Left cardiac atrium (tissue), 4 donors: ENCODE data around the gene SCGB1C1. TPM values are rescaled to one million over a fixed set of nuclear protein-coding genes. Genes with fewer than 3 reads are reported as not detected.

Experiments used
- ATAC-seq, 2 donors: fragments of 200-7000 bp; cut with Tn5 transposase; one replicate each; pipeline ENCODE4 v1.9.1; 2020; ENCODE audit warnings: mild to moderate bottlenecking in 2 of 2, moderate library complexity in 2 of 2
- DNase-seq: peaks from one replicate; pipeline ENCODE4 v3.0.0-alpha.2; 2020
- intact Hi-C, 2 donors: fragments of 100-400 bp; cut with DNase I; formaldehyde crosslinking; loops; one replicate each; pipeline versions ENCODE4 v1.14.1 to v1.15.1; 2022 to 2023
- total RNA-seq, 2 donors: library from RNA; stranded (reverse); fragmentation: NEBNext Ultra II Directional; extraction: Animal tissue kit (Norgen Biotek cat#: 25700); gene quantifications; one replicate each; pipeline ENCODE4 v1.2.1, GENCODE V29; 2021
- donor health status: DM: no; HTN: yes; CAD: no.
- donor health status: DM: no; HTN: yes; CAD: no; lungs with severe emphysema.
- donor health status: DM: yes; HTN: yes; CAD: no.
- donor health status: Dilated cardiomyopathy.

The SCGB1C1 gene
- total RNA-seq, 2 donors from 2014 or later = not detected

- ATAC-seq (no peak), DNase-seq (no peak)
- intact Hi-C loops = no loop called here
These were observed 11.2 kb downstream of the SCGB1C1 start for GRCh38 chr11:203945-204586.

- no peak for DNase-seq
- intact Hi-C loops = loop anchor here in 1 of 2 donors (5.0 kb wide), 1 partner anchor 103 kb away; the partner anchor contains the start of gene IFITM2
- no peak for ATAC-seq
These were observed 11.8 kb downstream of the SCGB1C1 start for GRCh38 chr11:204587-205109.

GRCh38 chr11:205221-206001, 12.5 kb downstream of the SCGB1C1 start:
- ATAC-seq (no peak), DNase-seq (no peak)
- intact Hi-C loops = loop anchor here in 1 of 2 donors (5.0 kb wide), 1 partner anchor 102 kb away; the partner anchor contains the start of gene IFITM2

GRCh38 chr11:206002-206384, 13.1 kb downstream of the SCGB1C1 start:
- intact Hi-C loops = loop anchor here in 1 of 2 donors (5.0 kb wide), 1 partner anchor 101 kb away; the partner anchor contains the start of gene IFITM2
- ATAC-seq (no peak), DNase-seq (no peak)

DNA sequence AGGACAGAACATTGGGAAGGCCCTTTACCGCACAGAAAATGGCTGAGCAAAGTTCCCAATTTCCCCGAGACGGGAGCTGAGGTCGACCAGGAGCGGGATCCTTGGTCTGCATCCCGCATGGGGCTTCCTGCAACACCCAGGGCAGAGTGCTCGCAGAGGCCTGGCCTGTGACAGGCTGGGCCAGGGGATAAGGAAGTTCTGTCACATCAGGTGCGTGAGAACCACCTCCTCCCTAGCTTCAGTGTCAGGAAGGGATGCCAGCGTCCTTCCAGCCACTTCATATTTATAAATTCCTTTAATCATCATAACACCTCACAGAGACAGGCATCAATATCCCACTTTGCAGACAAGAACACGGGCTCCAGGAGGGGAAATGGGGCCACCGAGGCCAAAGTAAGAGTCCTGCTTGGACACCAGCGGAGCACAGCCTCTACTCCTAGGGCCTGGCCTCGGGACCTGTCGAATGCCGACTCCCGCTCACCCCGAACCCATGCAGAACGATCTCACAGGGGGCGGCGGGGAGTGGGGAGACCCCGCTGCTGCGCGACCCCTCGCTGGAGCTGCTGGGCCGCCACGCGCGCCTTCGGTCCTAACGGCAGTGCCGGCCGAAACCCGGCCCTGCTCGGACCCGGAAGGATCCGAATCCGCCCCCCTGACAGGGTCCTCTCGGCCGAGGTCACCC, 13.8 kb downstream of the SCGB1C1 start:
- ATAC-seq (peak in 1 of 2 donors; percentile 29), DNase-seq (peak; percentile 43)
- intact Hi-C loops = loop anchor here in 1 of 2 donors (5.0 kb wide), 1 partner anchor 101 kb away; the partner anchor contains the start of gene IFITM2

GRCh38 chr11:207208-207862, 14.5 kb downstream of the SCGB1C1 start, which contains the start of the genes BET1L and RIC8A:
Gene BET1L, minus strand, starts transcription at chr11:207399. Its CDS starts 78 bp downstream, at chr11:207321.
Gene RIC8A, plus strand, starts transcription at chr11:207708. Its CDS starts 1,147 bp downstream, at chr11:208855.
- intact Hi-C loops = loop anchor here in 1 of 2 donors (5.0 kb wide), 1 partner anchor 100 kb away; the partner anchor contains the start of gene IFITM2
- peak; percentile 97 for DNase-seq

GRCh38 chr11:207863-208180, 14.9 kb downstream of the SCGB1C1 start:
- intact Hi-C loops = loop anchor here in 1 of 2 donors (2.0 to 5.0 kb wide), 2 partner anchors 29 to 99 kb away; partner anchors contain the start of genes IFITM2, PSMD13 and SIRT3
- ATAC-seq (peak; percentile 6 to 8), DNase-seq (no peak)

More at GRCh38 chr11:207208-207862, 14.5 kb downstream of the SCGB1C1 start, which contains the start of the genes BET1L and RIC8A:
- ATAC-seq = peak; percentile 91 to 92

- peak; percentile 87 for DNase-seq
- intact Hi-C loops = loop anchor here in 1 of 2 donors (2.0 to 5.0 kb wide), 2 partner anchors 28 to 99 kb away; partner anchors contain the start of genes IFITM2, PSMD13 and SIRT3
- peak; percentile 79 to 81 for ATAC-seq
These were observed 15.5 kb downstream of the SCGB1C1 start for GRCh38 chr11:208181-208916.

GRCh38 chr11:208917-209260, 16.0 kb downstream of the SCGB1C1 start:
- intact Hi-C loops = loop anchor here in 1 of 2 donors (2.0 to 5.0 kb wide), 2 partner anchors 28 to 98 kb away; partner anchors contain the start of genes IFITM2, PSMD13 and SIRT3
- ATAC-seq (peak in 1 of 2 donors; percentile 2), DNase-seq (peak; percentile 61)

DNA sequence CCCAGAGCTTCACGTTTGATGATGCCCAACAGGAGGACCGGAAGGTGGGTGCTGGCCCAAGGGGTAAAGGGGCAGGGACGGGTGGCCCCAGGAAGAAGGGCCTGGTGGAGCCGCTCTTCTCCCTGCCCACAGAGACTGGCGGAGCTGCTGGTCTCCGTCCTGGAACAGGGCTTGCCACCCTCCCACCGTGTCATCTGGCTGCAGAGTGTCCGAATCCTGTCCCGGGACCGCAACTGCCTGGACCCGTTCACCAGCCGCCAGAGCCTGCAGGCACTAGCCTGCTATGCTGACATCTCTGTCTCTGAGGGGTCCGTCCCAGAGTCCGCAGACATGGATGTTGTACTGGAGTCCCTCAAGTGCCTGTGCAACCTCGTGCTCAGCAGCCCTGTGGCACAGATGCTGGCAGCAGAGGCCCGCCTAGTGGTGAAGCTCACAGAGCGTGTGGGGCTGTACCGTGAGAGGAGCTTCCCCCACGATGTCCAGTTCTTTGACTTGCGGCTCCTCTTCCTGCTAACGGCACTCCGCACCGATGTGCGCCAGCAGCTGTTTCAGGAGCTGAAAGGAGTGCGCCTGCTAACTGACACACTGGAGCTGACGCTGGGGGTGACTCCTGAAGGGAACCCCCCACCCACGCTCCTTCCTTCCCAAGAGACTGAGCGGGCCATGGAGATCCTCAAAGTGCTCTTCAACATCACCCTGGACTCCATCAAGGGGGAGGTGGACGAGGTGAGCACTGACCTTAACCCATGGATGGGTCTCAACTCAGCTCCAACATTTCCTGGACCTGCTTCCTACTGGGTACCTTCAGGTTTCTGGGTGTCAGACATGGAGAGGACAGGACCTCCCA, 16.6 kb downstream of the SCGB1C1 start:
- ATAC-seq (no peak), DNase-seq (no peak)
- intact Hi-C loops = loop anchor here in 1 of 2 donors (2.0 to 5.0 kb wide), 2 partner anchors 27 to 98 kb away; partner anchors contain the start of genes IFITM2, PSMD13 and SIRT3

DNA sequence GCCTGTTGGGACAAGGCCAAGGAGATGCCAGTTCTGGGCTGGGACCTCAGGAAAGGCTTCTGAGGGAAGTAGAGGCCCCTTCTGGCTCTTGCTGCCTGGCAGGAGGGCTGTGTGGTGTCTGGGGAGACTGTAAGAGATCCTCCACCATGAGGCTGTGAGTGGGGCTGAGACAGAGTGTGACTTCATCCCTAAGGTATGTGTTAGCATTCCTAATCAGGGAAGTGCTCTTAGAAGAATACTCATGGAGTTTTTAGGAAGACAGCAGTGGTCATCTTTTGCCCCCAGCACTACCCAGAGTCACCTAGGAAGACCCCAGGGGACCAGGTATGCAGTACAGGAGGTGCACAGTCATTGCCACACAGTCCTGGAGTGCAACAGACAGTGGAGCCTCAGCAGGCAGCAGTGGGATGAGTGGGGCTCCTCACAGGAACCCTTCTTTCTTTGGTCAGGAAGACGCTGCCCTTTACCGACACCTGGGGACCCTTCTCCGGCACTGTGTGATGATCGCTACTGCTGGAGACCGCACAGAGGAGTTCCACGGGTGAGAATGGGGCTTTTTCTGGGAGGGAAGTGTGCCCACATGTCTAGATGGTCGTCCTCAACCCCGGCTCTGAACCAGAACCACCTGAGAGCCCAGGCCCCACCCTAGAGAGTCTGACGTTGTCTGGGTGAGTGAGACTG, 17.4 kb downstream of the SCGB1C1 start:
- intact Hi-C loops = no loop called here
- ATAC-seq = no peak
- no peak for DNase-seq

DNA sequence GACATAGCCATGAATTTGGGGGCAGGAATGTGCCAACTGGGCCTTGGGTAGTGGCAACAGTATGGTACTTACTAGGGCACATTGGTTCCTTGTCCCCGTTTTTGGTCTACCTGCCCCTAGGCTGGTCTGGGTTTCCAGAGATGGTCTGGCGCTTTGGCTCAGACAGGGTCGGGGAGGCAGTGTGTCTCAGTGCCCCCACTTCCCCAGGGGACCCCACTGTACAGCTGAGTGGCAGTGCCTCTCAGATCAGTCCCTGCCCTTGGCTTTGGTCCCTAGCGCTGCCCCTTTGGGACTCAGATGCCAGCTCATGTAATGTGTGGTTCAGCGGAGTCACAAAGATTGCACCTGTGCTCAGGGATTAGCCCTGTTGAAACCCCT, 17.9 kb downstream of the SCGB1C1 start:
- ATAC-seq = no peak
- no peak for DNase-seq
- intact Hi-C loops = no loop called here

GRCh38 chr11:211295-211694, 18.4 kb downstream of the SCGB1C1 start:
- intact Hi-C loops = no loop called here
- ATAC-seq = no peak
- DNase-seq = no peak

- DNase-seq (no peak), ATAC-seq (no peak)
- intact Hi-C loops = no loop called here
These were observed 18.9 kb downstream of the SCGB1C1 start for GRCh38 chr11:211741-212140.

- DNase-seq = no peak
- intact Hi-C loops = no loop called here
- no peak for ATAC-seq
These were observed 19.5 kb downstream of the SCGB1C1 start for GRCh38 chr11:212150-213100.
